BE2C (cell line): ENCODE data around the gene DENND1C.

ENCODE experiments used
- DNase-seq: peaks from one replicate; pipeline ENCODE4 v3.0.0-alpha.2; 2020
- H3K27me3 ChIP-seq: fragments of 250-450 bp; sonication (Bioruptor Pico); 2 replicates; pipeline ENCODE4 v1.5.1; 2020; ENCODE audit warnings: mild to moderate bottlenecking
- H3K36me3 ChIP-seq: fragments of 250-450 bp; sonication (Bioruptor Pico); 2 replicates; pipeline ENCODE4 v1.5.1; 2020; ENCODE audit warnings: mild to moderate bottlenecking
- H3K4me1 ChIP-seq: fragments of 250-450 bp; sonication (Bioruptor Pico); 2 replicates; pipeline ENCODE4 v1.5.1; 2020
- H3K4me3 ChIP-seq: 2 replicates; pipeline ENCODE4 v1.5.1; 2011; ENCODE audit warnings: low read depth, low read length
- H3K9me3 ChIP-seq: fragments of 250-450 bp; sonication (Bioruptor Pico); 2 replicates; pipeline ENCODE4 v1.5.1; 2020
- TF ChIP-seq, protein P1 (sequence below): IDR thresholded peaks from 2 replicates; pipeline ENCODE4 v1.5.1; 2012; ENCODE audit warnings: mild to moderate bottlenecking, low read depth, low read length

The DENND1C gene

DNA sequence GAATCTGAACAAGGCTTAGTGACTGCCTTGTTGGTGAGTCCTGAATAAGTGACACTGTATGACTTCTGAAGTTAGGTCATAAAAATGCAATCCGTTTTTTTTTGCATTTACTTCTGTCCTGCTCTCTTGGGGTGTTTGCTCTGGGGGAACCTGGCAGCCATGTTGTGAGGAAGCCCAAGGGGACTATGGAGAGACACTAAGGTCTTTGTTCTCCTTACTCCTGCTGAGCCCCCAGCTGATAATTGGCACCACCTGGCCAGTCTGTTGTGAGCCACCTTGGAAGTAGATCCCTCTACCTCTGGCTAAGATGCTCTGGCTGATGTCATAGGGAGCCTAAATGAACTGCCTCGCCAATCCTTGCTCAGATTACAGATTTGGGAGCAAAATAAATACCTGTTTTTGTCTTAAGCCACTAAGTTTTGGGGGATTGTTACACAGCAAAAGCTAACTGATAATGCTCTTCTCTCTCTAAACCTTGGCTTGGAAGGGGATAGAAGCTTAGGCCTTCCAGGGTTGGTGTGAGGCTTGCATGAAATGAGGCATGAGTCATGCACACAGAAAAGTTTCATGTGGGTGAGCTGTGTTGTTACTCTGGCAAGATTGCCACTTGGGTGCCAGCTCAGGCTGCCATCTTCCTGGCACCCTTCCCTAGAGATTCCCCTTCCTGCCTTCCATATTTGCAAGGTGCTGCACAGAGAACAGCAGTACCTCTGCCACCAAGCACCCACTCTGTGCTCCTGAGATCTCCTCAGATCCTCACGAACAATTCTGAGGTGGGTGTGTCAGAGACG lies 10.4 kb upstream of the DENND1C start:
- Histone ChIP-seq H3K4me1 (no peaks in the 10 kb centered on the region), H3K9me3 (no peaks in the 10 kb centered on the region), H3K4me3 (no peak overlapping the region), H3K36me3 (no peaks in the 10 kb centered on the region), H3K27me3 (no peaks in the 10 kb centered on the region; the same call in 1 of the 2 replicates)
- TF ChIP-seq, protein P1, sequence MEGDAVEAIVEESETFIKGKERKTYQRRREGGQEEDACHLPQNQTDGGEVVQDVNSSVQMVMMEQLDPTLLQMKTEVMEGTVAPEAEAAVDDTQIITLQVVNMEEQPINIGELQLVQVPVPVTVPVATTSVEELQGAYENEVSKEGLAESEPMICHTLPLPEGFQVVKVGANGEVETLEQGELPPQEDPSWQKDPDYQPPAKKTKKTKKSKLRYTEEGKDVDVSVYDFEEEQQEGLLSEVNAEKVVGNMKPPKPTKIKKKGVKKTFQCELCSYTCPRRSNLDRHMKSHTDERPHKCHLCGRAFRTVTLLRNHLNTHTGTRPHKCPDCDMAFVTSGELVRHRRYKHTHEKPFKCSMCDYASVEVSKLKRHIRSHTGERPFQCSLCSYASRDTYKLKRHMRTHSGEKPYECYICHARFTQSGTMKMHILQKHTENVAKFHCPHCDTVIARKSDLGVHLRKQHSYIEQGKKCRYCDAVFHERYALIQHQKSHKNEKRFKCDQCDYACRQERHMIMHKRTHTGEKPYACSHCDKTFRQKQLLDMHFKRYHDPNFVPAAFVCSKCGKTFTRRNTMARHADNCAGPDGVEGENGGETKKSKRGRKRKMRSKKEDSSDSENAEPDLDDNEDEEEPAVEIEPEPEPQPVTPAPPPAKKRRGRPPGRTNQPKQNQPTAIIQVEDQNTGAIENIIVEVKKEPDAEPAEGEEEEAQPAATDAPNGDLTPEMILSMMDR, result no peak
- no peak for DNase-seq

DNA sequence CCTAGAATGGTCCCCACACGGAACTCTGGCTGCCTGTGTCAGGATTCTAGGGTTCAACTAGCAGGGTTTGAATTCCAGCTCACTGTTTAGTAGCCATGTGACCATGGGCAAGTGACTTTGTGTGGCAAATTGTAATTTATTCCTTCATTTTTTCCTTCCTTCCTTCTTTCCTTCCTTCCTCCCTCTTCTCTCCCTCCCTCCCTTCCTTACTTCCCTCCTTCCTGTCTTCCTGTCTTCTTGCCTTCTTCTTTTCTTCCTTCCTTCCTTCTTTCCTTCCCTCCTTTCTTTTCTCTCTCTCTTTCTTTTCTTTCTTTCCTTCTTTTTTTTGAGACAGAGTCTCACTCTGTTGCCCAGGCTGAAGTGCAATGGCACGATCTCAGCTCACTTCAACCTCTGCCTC lies 8.5 kb upstream of the DENND1C start:
- Histone ChIP-seq H3K36me3 (no peaks in the 10 kb centered on the region), H3K27me3 (no peaks in the 10 kb centered on the region; the same call in 1 of the 2 replicates), H3K4me1 (no peaks in the 10 kb centered on the region), H3K4me3 (no peak overlapping the region), H3K9me3 (no peaks in the 10 kb centered on the region)
- no peak for DNase-seq
- TF ChIP-seq, protein P1, result no peak

DNA sequence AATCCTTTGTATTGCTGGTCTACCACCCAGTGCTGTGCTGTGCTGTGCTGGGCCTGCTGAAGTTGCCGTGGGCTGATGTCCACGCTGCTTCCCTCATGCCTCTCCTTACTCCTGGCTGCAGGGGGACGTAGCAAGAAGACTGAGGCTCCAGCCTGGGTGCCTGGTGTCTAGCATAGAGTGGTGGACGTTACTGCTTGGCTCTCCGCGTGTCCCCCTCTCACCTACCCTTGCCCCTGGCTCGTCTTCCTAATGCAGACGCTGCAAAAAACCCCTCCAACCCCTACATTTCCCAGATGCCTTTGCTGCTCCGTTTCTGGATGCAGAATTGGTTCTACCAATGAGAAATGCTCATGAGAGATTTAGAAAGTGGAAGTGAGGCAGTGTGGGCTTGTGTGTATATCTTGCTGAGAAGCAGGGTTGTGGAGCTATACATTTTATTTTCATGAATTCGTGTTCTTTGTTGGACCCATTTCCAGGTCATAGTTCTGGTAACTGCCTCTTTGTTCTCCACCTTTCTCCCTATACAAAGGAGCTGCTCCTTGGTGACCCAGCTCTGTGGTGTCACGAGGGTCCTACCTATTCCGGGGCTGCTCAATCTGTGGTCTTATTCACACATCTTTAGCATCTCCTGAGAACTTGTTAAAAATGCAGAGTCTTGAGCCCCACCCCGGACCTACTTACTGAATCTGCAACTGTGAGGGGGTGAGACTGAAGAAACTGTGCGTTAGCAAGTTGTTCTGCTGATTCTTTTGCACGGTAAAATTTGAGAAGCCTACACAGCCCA lies 7.9 kb upstream of the DENND1C start:
- no peak overlapping the region for H3K4me3 ChIP-seq
- H3K27me3 ChIP-seq, result no peaks in the 10 kb centered on the region; the same call in 1 of the 2 replicates
- TF ChIP-seq, protein P1, result no peak
- no peaks in the 10 kb centered on the region for H3K9me3 ChIP-seq
- no peaks in the 10 kb centered on the region for H3K4me1 ChIP-seq
- DNase-seq, result no peak
- no peaks in the 10 kb centered on the region for H3K36me3 ChIP-seq

DNA sequence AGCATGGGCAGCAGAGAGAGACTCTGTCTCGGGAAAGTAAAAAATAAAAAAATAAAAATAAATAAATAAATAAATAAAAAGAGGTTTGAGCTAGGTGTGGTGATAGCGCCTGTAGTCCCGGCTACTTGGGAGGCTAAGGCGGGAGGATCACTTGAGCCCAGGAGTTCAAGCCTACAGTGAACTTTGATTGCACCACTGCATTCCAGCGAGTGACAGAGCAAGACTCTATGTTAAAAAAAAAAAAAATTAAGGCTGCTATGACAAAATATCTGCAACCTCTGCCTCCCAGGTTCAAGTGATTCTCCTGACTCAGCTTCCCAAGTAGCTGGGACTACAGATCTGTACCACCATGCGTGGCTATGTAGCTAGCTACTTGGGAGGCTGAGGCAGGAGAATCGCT lies 3.2 kb upstream of the DENND1C start:
- no peak overlapping the region for H3K4me3 ChIP-seq
- DNase-seq, result no peak
- TF ChIP-seq, protein P1, result no peak
- H3K36me3 ChIP-seq, result no peaks in the 10 kb centered on the region
- H3K27me3 ChIP-seq, result no peaks in the 10 kb centered on the region; the same call in 1 of the 2 replicates
- H3K4me1 ChIP-seq, result no peaks in the 10 kb centered on the region
- no peaks in the 10 kb centered on the region for H3K9me3 ChIP-seq

DNA sequence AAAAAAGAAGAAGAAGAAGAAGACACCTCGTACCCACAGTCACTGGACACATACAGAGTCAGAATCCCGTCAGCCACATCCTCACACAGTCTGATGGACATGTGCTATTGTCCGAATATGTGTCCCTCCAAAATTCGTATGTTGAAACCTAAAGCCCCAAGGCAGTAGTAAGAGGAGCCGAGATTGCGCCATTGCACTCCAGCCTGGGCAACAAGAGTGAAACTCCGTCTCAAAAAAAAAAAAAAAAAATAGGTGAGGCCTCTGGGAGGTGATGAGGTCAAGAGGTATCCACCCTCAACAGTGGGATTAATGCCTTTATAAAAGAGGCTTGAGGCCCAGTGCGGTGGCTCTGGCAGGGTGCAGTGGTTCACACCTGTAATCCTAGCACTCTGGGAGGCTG lies 2.6 kb upstream of the DENND1C start:
- no peaks in the 10 kb centered on the region for H3K36me3 ChIP-seq
- H3K27me3 ChIP-seq, result no peaks in the 10 kb centered on the region; the same call in 1 of the 2 replicates
- no peak overlapping the region for H3K4me3 ChIP-seq
- no peaks in the 10 kb centered on the region for H3K9me3 ChIP-seq
- TF ChIP-seq, protein P1, result no peak
- H3K4me1 ChIP-seq, result no peaks in the 10 kb centered on the region
- no peak for DNase-seq

DNA sequence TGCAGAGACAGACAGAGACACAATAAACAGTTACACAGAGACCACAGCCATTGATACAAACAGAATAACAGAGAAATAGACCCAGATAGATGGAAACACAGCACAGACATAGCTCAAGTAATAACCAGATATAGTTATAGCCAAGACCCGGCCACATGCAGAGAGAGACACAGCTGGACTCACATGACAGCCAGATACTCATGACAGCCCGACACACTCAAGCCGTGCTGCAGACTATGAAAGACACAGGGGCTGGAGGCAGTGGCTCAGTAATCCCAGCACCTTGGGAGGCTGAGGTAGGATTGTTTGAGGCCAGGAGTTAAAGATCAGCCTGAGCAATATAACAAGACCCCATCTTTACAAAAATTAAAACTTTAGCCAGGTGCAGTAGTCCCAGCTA lies 1.6 kb upstream of the DENND1C start:
- Histone ChIP-seq H3K9me3 (no peaks in the 10 kb centered on the region), H3K4me1 (no peaks in the 10 kb centered on the region), H3K4me3 (no peak overlapping the region), H3K36me3 (no peaks in the 10 kb centered on the region), H3K27me3 (no peaks in the 10 kb centered on the region)
- DNase-seq, result no peak
- TF ChIP-seq, protein P1, result no peak
